Stimulated activated CD8-positive, alpha-beta memory T cell treated with anti-CD3 and anti-CD28 coated beads, Interleukin-12 subunit alpha, Interleukin-12 subunit beta, amount 100 ng/mL, for 4 hours (primary cell): Measurements from ENCODE around the gene JPH2.

Experiments used
- DNase-seq: peaks from one replicate; pipeline ENCODE4 v3.0.0-alpha.2; 2020; ENCODE audit warnings: low read depth

JPH2 gene

DNA sequence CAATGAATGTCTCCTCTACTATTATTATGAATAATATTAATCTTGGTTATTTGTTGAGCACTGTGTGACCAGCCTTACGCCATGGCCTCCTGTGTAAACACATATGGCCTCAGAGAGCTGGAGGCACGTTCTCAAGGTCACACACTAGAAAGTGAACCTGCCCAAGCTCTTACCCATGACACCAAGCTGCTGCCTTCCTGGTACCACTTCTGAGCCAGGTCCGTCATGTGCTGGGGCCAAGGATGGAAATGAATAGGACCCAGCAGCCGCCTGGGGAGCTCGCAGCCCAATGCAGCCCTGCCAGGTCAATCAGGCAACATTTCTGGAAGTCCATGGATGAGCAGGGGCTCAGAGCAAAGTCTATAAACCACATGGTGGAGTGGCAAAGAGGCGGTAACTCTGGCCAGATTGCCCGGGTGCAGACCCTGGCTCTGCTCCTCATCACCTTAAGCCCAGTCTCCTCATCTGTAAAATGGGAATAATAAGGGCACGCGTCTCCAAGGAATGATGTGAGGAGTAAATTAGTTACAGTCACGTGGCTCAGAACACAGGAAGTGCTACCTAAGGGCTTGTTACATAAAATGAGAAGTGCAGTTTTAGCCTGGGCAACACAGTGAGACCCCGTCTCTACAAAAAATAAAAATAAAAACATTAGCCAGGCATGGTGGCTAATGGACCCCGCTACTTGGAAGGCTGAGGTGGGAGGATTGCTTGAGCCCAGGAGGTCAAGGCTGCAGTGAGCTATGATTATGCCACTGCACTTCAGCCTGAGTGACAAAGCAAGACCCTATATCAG is 61.5 kb downstream of the JPH2 start:
- DNase-seq, result no peak

GRCh38 chr20:44123874-44124535 is 63.0 kb downstream of the JPH2 start:
- DNase-seq, result no peak

DNA sequence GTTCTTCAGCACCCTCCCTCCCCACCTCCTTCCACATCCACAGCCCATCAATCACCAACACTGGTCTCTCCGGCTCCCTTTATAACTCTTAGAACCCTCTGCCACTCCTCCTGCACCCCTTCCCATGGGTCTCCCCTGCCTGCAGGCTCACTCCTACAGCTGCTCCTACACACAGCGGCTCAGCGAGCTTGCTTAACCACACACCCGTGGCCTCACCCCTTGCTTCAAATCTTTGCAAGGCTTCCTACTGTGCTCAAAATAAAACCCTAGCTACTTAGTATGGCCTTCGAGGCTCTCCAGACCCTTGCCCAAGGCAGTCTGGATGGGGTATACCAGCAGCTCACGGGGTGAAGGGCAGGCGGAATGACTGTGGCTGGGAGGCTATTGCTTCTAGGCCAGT is 63.7 kb downstream of the JPH2 start:
- no peak for DNase-seq

DNA sequence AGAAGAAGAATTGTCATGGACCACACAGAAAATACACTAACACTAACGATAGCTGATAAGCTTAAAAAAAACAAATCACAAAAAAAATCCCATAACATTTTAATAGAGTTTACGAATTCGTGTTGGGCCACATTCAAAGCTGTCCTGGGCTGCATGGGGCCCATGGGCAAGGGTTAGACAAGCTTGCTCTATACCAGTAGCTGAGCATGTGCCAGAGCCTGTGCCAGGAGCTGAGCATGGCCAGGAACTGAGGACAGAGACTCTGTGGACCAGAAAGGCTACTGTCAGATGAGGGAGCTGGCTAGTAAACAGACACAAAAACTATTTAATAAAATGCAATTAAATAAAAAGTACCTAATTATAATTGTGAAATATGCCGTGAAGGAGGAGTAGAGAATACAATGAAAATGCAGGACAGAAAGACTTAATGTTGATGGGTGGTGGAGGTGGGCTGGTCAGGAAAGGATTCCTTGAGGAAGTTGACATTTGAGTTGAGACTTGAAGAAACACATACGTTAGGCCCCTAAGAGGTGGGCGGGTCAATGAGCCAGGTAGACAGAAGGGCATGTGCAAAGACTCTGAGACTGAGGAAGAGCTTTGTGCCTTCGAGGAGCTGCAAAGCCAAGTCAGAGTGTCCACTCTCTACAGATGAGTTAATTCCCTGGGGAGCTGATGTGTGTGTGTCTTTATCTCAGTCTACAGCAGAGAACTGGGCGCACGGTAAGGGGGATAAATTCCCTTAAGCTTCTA is 66.1 kb downstream of the JPH2 start:
- no peak for DNase-seq

- no peak for DNase-seq
These were observed 68.6 kb downstream of the JPH2 start for GRCh38 chr20:44118185-44119033.

DNA sequence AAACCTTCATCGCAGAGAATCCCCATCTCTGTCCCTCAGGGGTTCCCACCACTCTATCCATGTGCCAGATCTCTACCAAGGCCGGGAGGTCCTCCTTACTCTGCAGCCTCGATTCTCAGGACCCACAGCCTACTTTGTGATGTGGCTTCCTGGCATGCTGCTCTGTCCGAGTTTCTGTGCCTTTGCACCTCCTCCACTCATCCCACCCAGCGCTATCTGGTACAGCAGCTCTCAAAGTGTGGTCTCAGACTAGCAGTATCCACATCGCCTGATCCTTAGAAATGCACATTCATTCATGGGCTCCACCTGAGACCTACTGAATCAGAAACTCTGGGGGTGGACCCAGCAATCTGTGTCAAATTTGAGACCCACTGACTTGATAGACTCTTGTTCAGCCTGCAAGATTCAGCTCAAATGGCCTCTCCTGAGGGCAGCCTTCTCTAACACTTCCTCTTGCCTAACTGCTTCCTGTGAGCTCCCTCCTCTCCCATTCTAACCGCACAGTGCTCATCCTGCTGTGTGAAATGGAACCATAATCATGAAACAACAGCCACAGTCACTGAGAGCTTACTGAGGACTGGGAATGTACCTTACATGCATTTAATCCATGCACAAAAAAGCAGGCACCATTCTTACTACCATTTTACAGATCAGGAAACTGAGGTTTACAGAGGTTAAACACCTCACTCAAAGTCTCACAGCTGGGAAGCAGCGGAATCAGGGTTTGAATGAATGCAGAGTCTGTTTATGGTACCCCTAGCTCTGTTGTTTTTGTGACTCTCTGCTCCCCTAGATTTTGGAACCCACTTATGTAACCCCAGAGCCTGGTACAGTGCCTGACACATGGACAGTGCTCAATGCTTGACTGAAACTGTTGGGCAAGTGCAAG is 69.4 kb downstream of the JPH2 start:
- no peak for DNase-seq

- DNase-seq, result no peak
These were observed 71.0 kb downstream of the JPH2 start for GRCh38 chr20:44115762-44116644.

- DNase-seq, result no peak
These were observed 71.8 kb downstream of the JPH2 start for GRCh38 chr20:44115181-44115580.

GRCh38 chr20:44113618-44114376 is 73.2 kb downstream of the JPH2 start:
- no peak for DNase-seq

DNA sequence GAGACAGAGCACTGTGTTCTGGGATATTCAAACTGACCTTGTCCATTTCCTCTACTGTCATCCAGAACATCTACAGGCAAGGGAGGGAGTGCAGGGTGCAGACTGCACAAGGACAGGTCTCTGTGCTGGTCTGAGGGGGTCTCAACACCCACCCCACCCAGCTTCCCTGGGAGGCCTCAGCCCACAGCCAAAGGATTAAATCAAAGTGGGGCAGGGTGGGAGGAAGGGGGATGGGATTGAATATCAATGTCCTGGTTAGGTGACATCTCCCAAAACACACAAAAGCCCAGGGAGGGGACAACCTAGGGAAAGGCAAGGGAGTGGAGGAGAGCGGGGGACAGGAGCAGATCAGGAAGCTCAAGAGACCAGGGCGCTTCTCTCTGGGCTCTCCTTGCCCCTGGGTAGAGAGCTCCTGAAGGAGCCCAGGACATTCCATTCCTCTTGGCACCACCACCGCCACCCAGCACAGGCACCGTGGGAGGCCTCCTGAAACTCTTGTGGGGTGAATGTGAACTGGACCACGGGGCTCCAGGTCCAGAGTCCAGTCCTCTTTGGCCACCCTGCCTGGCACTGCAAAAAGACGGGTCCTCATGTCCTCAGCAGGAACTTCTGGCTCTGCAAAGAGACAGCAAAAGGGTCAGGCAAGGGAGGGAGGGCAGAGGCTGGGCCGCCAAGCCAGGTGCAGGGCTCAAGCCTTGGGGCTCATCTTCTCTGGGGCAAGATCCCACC is 73.9 kb downstream of the JPH2 start:
- DNase-seq, result no peak

DNA sequence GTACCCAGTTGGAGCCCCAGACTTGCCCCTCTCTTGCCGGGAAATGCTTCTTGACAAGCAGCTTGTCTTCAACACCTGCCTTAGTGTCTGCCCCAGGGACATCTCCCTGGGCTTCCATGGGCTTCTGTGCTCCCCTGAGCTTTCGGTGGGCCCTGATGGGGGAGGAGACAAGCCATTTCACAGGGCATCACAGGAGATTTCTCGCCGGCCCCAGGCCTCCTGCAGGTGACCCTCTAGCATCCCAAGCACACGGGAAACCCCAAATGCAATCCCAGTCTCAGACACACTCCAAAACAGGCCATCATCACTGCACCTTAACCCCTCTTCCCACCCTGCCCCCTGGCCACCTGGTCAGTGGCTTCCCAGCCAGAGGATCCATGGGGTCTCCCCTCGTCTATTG is 74.5 kb downstream of the JPH2 start:
- DNase-seq, result no peak

GRCh38 chr20:44111712-44112335 is 75.2 kb downstream of the JPH2 start:
- no peak for DNase-seq

- no peak for DNase-seq
These were observed 76.0 kb downstream of the JPH2 start for GRCh38 chr20:44110816-44111568.

GRCh38 chr20:44109951-44110361 is 77.0 kb downstream of the JPH2 start:
- no peak for DNase-seq

DNA sequence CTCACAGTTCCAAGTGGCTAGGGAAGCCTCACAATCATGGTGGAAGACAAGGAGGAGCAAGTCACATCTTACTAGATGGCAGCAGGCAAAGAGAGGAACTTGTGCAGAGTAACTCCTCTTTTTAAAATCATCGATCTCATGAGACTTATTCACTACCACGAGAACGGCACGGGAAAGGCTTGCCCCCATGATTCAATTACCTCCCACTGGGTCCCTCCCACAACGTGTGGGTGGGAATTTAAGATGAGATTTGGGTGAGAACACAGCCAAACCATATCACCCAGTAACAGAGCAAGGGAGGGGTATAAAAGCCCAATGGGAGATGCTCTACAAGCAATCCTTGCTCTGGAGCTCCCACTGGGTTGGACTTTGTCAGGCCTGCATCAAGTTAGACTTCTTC is 80.4 kb downstream of the JPH2 start:
- no peak for DNase-seq

DNA sequence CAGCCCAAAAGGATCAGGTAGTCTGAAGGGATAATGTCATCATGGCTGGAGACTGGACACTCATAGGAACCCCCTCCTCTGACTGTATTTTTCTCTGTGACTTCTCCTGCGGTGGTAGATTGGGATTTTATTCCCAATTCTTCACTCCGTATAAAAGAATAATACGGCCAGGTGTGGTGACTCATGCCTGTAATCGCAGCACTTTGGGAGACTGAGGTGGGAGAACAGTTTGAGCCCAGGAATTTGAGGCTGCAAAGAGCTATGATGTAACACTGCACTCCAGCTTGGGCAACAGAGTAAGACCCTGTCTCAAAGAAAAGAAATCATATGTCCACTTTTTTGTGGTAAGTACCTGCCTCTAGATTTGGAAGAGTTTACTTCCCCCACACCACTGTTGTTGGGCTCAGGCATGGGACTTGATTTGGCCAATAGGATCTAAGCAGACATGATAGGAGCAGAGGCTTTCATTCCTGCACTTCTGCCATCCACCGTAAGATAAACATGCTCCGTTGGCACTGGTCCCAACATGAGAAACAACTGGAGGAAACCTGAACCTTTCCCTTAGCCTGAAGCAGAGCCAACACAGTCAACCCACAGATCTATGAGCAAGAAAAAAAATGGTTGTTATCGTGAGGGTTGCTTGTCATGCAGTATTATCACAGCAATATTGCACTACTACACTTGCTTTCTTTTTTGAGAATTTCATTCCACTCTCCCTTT is 82.0 kb downstream of the JPH2 start:
- DNase-seq, result no peak

- DNase-seq, result no peak
These were observed 84.4 kb downstream of the JPH2 start for GRCh38 chr20:44102582-44102981.
